ENCODE data around the gene CYSLTR2. TPM values are rescaled to one million over a fixed set of nuclear protein-coding genes. Genes with fewer than 3 reads are reported as not detected.
"Not testable (repeated sequence)": the region's sequence is repeated elsewhere in the genome, so short reads cannot be mapped to it uniquely, and the experiment has no call there.

CYSLTR2 gene
- total RNA-seq, 1 experiment from 2014 or later, result not detected

GRCh38 chr13:48695776-48696175 lies 42.0 kb downstream of the CYSLTR2 start:
- no peak overlapping the region for H3K4me2 ChIP-seq (ENCODE audit: low read length)
- BruUV-seq (replicated peaks), result no TSS peak

GRCh38 chr13:48696676-48697075 lies 42.9 kb downstream of the CYSLTR2 start:
- H3K4me3 ChIP-seq (ENCODE audit: low read length); POLR2A ChIA-PET (ENCODE audit: unreplicated experiment); CTCF ChIA-PET: not testable (repeated sequence)

More at GRCh38 chr13:48695776-48696175, 42.0 kb downstream of the CYSLTR2 start:
- Histone ChIP-seq H3K79me2 (ENCODE audit: low read length) (no peaks in the 10 kb centered on the region), H3F3A (ENCODE audit: low read length, unreplicated experiment) (no peaks in the 10 kb centered on the region), H3K27me3 (ENCODE audit: low read length) (no peaks in the 10 kb centered on the region), H3K9me2 (replicated peaks; ENCODE audit: low read length) (no peaks in the 10 kb centered on the region), H3K36me3 (ENCODE audit: low read depth, low read length) (no peaks in the 10 kb centered on the region), H3K4me3 (ENCODE audit: low read length) (no peak overlapping the region), H2AFZ (ENCODE audit: low read length) (no peak overlapping the region), H3K9ac (ENCODE audit: low read length) (no peak overlapping the region), H3K4me1 (ENCODE audit: insufficient read depth, low read length) (no peaks in the 10 kb centered on the region), H3K27ac (ENCODE audit: low read length) (no peak overlapping the region), H3K9me3 (ENCODE audit: low read length) (no peaks in the 10 kb centered on the region), H4K20me1 (ENCODE audit: low read length) (no peaks in the 10 kb centered on the region)
- intact Hi-C loops (cut with micrococcal nuclease), result no loop called here
- POLR2A ChIA-PET (ENCODE audit: unreplicated experiment), result no interaction called here
- DNase-seq (no peak), ATAC-seq (no peak)
- no peak for TF ChIP-seq EZH2 (IDR thresholded peaks at IDR 0.05; ENCODE audit: low read length, unreplicated experiment)
- TF ChIP-seq CTCF (conservative IDR thresholded peaks at IDR 0.05; ENCODE audit: low read depth, low read length), result no peak
- no peak for TF ChIP-seq EZH2phosphoT487 (IDR thresholded peaks at IDR 0.05; ENCODE audit: borderline replicate concordance, low read length)
- CTCF ChIA-PET, result no interaction called here

GRCh38 chr13:48707405-48707804 lies 53.7 kb downstream of the CYSLTR2 start:
- no peaks in the 10 kb centered on the region for H3K9me2 ChIP-seq (replicated peaks; ENCODE audit: low read length)
- H3K9ac ChIP-seq (ENCODE audit: low read length), result no peak overlapping the region
- no peaks in the 10 kb centered on the region for H3K9me3 ChIP-seq (ENCODE audit: low read length)
- DNase-seq (no peak), ATAC-seq (no peak)
- intact Hi-C loops (cut with micrococcal nuclease), result no loop called here
- no peaks in the 10 kb centered on the region for H3K4me1 ChIP-seq (ENCODE audit: insufficient read depth, low read length)
- POLR2A ChIA-PET (ENCODE audit: unreplicated experiment), result no interaction called here
- no peak for TF ChIP-seq CTCF (conservative IDR thresholded peaks at IDR 0.05; ENCODE audit: low read depth, low read length)
- no peak for TF ChIP-seq EZH2 (IDR thresholded peaks at IDR 0.05; ENCODE audit: low read length, unreplicated experiment)
- no peak for TF ChIP-seq EZH2phosphoT487 (IDR thresholded peaks at IDR 0.05; ENCODE audit: borderline replicate concordance, low read length)
- no peaks in the 10 kb centered on the region for H3F3A ChIP-seq (ENCODE audit: low read length, unreplicated experiment)
- H2AFZ ChIP-seq (ENCODE audit: low read length), result no peak overlapping the region
- H3K4me3 ChIP-seq (ENCODE audit: low read length), result no peak overlapping the region
- H3K27ac ChIP-seq (ENCODE audit: low read length), result no peak overlapping the region
- H4K20me1 ChIP-seq (ENCODE audit: low read length), result no peaks in the 10 kb centered on the region
- BruUV-seq (replicated peaks), result no TSS peak
- H3K27me3 ChIP-seq (ENCODE audit: low read length), result no peaks in the 10 kb centered on the region
- no peaks in the 10 kb centered on the region for H3K36me3 ChIP-seq (ENCODE audit: low read depth, low read length)
- H3K79me2 ChIP-seq (ENCODE audit: low read length), result no peaks in the 10 kb centered on the region
- CTCF ChIA-PET, result no interaction called here
- no peak overlapping the region for H3K4me2 ChIP-seq (ENCODE audit: low read length)

More at GRCh38 chr13:48696676-48697075, 42.9 kb downstream of the CYSLTR2 start:
- H3K9me3 ChIP-seq (ENCODE audit: low read length); H3K27me3 ChIP-seq (ENCODE audit: low read length); intact Hi-C loops (cut with micrococcal nuclease); DNase-seq; H4K20me1 ChIP-seq (ENCODE audit: low read length); H3K27ac ChIP-seq (ENCODE audit: low read length); ATAC-seq; BruUV-seq (replicated peaks); H3K9me2 ChIP-seq (replicated peaks; ENCODE audit: low read length); H3K79me2 ChIP-seq (ENCODE audit: low read length); H3K4me1 ChIP-seq (ENCODE audit: insufficient read depth, low read length); H3K36me3 ChIP-seq (ENCODE audit: low read depth, low read length); H3K9ac ChIP-seq (ENCODE audit: low read length); H3F3A ChIP-seq (ENCODE audit: low read length, unreplicated experiment); H3K4me2 ChIP-seq (ENCODE audit: low read length); H2AFZ ChIP-seq (ENCODE audit: low read length): not testable (repeated sequence)

Data from PC-3 (cell line).